Effector memory CD8-positive, alpha-beta T cell (primary cell): ENCODE measurements around the gene APP.

ENCODE experiments used
- ATAC-seq: fragments of 150-1000 bp; cut with Tn5 transposase; replicated peaks from 2 replicates; pipeline ENCODE4 v1.10.0; 2021; ENCODE audit warnings: mild to moderate bottlenecking, moderate library complexity
- DNase-seq, 3 experiments: peaks; one replicate each; pipeline ENCODE4 v3.0.0; 2021
- H3K27ac Mint-ChIP-seq, 2 donors: one replicate each; pipeline ENCODE4 v1.8.0; 2022; ENCODE audit warnings: mild to moderate bottlenecking in 2 of 2, mixed read lengths in 2 of 2, moderate library complexity in 2 of 2
- H3K27me3 Mint-ChIP-seq, 2 donors: one replicate each; pipeline ENCODE4 v1.8.0; 2022; ENCODE audit warnings: mixed read lengths in 2 of 2
- H3K36me3 Mint-ChIP-seq: one replicate; pipeline ENCODE4 v1.8.0; 2022; ENCODE audit warnings: mild to moderate bottlenecking, moderate library complexity, mixed read lengths; ENCODE audit not compliant: insufficient read depth
- H3K4me1 Mint-ChIP-seq, 2 donors: one replicate each; pipeline ENCODE4 v1.8.0; 2022; ENCODE audit warnings: low read depth in 2 of 2, mixed read lengths in 2 of 2
- H3K4me3 Mint-ChIP-seq, 2 donors: one replicate each; pipeline ENCODE4 v1.8.0; 2022; ENCODE audit warnings: mild to moderate bottlenecking in 2 of 2, mixed read lengths in 2 of 2, moderate library complexity in 2 of 2
- H3K9me3 Mint-ChIP-seq, 2 donors: one replicate each; pipeline ENCODE4 v1.8.0; 2022; ENCODE audit warnings: mixed read lengths in 2 of 2

The APP gene

DNA sequence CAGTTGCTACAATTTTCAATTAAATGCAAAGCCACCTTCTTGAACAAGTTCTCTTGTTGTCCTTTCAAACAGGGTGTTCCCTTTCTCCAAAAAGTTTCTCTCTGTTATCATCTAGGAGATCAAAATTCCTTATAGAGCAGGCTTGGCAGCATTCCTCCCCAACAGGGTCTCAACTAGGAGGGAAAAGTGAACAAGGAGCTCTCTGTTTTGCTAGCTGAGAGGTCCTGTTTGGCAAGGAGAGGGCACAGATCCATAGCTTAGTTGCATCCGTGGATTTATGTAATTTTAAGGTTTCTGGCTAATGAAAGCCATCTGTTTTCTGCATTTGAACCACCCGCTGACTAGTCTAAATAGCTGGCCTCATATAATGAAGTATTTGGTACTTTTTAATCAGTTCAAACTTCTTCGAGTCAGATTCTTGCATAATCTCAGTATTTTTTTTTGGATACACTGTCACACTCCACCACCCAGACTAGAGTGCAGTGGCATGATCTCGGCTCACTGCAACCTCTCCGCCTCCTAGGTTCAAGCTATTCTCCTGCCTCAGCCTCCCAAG, 54.0 kb downstream of the APP start:
- no peak for ATAC-seq

DNA sequence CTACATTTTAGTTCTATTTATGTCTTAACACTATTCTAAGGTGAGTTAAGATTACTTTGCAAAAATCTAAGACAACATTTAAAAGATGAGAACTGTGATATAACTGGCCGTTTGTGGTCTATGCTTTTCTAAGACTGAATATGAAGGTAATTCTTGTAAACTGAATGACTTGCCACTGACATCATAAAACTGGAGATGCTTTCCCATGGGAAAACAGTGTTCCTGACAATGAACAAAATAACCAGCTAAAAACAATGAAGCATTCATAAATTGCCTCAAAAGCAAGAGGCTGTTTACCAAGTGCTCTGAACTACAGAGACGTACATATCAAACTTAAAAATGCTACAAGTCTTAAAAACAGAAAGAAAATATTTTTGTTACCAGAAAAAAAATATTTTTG, 54.7 kb downstream of the APP start:
- H3K27ac Mint-ChIP-seq: no peak overlapping the region
- DNase-seq (no peak), ATAC-seq (no peak)
- no peaks in the 10 kb centered on the region for H3K4me1 Mint-ChIP-seq
- no peak overlapping the region for H3K4me3 Mint-ChIP-seq
- no peaks in the 10 kb centered on the region for H3K9me3 Mint-ChIP-seq
- no peaks in the 10 kb centered on the region for H3K36me3 Mint-ChIP-seq
- H3K27me3 Mint-ChIP-seq: no peaks in the 10 kb centered on the region

More for the DNA sequence above, 54.0 kb downstream of the APP start:
- Mint-ChIP-seq H3K27ac (no peak overlapping the region), H3K27me3 (no peaks in the 10 kb centered on the region), H3K4me3 (no peak overlapping the region), H3K36me3 (no peaks in the 10 kb centered on the region), H3K4me1 (no peaks in the 10 kb centered on the region), H3K9me3 (no peaks in the 10 kb centered on the region)
- DNase-seq: no peak

DNA sequence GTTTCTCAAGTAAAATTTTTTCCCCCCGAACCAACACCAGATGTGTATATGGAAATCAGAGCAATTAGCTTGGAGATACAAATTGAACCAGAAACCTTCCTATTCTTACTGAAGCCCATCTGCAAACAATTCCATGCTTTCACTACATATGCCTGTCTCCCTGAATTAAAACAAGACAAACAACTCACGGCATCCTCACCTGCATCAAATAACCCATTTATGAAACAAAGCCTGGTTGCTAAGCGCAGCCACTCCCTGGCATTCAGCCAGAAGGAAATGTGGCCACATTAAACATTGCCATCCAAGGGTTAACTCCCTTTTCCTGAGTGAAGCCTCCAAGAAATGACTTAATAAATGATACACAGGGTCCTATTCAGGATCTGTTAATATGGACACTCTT, 55.3 kb downstream of the APP start:
- Mint-ChIP-seq H3K4me3 (no peak overlapping the region), H3K36me3 (no peaks in the 10 kb centered on the region), H3K27me3 (no peaks in the 10 kb centered on the region), H3K9me3 (no peaks in the 10 kb centered on the region), H3K4me1 (no peaks in the 10 kb centered on the region), H3K27ac (no peak overlapping the region)
- DNase-seq (no peak), ATAC-seq (no peak)

DNA sequence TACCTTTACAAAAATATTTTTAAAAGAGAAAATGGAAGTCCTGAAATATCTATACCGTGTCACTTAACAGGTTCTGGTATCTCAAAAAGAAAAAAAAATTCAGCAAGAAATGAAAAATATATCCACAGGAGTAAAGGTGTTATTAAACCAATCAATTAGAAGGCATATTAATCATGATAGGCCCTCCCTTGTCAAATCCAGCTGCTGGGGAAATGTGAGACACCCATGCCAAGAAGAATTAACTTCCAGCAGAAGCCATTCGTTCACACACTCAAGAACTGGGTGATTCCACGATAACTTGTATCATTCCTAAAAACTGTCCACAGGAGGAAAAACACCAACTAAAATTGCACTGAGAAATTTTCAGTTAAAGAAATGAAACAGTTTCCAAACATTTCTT, 57.6 kb downstream of the APP start:
- Mint-ChIP-seq H3K4me1 (no peaks in the 10 kb centered on the region), H3K9me3 (peaks cover 0 to 2% of the 10 kb centered on the region in 2 donors), H3K4me3 (no peak overlapping the region), H3K27ac (no peak overlapping the region), H3K27me3 (no peaks in the 10 kb centered on the region), H3K36me3 (no peaks in the 10 kb centered on the region)
- DNase-seq: no peak
- ATAC-seq: no peak

DNA sequence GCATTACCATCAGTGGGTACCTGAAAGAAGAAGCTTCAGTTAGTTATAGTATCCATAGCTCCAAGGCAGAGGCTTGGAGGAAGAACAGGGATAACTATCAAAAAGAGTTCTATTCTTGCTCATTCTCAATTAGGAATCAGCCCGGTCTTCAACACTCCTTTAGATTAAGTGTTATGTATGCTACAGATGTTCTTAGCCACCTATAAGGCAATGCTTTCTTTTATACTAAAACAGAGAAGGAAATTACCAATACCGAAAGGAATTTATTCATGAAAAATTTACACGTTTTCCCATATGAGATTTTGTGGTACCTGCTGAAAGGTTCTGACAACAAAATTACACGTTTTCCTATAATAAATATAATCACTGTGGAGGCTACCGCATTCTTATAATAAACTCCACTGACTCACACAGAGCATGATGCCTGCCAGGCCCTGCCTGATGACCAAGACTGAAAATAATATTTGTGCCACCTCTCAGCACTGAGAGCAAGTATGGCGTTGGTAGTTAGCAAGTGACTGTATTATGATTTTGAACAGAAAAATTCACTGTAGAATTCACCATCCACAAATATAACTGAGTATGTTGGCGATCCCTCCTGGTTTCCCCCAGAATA, 58.3 kb downstream of the APP start:
- Mint-ChIP-seq H3K9me3 (peaks cover 0 to 5% of the 10 kb centered on the region in 2 donors), H3K27ac (no peak overlapping the region), H3K36me3 (no peaks in the 10 kb centered on the region), H3K4me3 (no peak overlapping the region), H3K27me3 (no peaks in the 10 kb centered on the region), H3K4me1 (no peaks in the 10 kb centered on the region)
- DNase-seq: no peak
- no peak for ATAC-seq

DNA sequence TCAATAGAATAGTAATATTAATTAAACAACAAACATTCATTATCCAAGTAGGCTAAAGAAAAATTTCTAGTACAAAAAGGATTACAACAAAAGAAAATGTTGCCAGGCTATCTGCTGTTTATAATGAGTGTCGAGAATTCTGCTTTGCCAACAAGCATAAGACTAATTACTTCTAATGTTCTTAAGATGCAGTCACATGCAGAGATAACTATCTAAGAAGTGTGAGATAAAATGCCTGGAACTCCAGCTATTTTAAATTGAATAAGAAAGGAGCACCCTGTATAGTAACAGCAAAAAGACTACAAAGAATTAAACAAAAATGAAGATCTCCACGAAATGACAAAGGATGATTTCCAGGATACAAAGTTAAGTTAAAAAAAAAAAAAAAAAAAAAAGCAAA, 59.9 kb downstream of the APP start:
- H3K27me3 Mint-ChIP-seq: no peaks in the 10 kb centered on the region
- no peak overlapping the region for H3K4me3 Mint-ChIP-seq
- no peak for DNase-seq
- ATAC-seq: no peak
- H3K4me1 Mint-ChIP-seq: no peaks in the 10 kb centered on the region
- H3K36me3 Mint-ChIP-seq: no peaks in the 10 kb centered on the region
- peaks cover 0 to 5% of the 10 kb centered on the region in 2 donors for H3K9me3 Mint-ChIP-seq
- no peak overlapping the region for H3K27ac Mint-ChIP-seq

DNA sequence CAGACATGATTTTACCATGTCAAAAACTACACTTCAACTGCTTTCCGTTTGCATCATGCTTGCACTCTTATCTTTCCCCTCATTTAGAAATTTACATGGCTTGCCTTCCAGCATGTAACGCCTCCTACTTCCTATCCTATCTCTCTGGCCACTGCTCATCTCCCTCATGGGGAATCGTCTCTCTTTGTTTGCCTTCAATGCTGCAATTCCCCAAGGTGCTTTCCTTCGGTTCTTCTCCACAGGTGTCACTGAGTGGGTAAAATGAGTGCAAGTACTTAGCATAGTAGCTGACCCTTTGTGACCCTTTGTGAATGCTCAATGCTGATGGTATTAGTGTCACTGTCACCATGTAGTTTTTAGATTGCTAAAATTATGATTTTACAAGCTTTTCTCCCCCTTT, 63.1 kb downstream of the APP start:
- no peak for ATAC-seq
- Mint-ChIP-seq H3K9me3 (peaks cover 0 to 9% of the 10 kb centered on the region in 2 donors), H3K36me3 (no peaks in the 10 kb centered on the region), H3K27me3 (no peaks in the 10 kb centered on the region), H3K27ac (no peak overlapping the region), H3K4me3 (no peak overlapping the region), H3K4me1 (no peaks in the 10 kb centered on the region)
- no peak for DNase-seq

DNA sequence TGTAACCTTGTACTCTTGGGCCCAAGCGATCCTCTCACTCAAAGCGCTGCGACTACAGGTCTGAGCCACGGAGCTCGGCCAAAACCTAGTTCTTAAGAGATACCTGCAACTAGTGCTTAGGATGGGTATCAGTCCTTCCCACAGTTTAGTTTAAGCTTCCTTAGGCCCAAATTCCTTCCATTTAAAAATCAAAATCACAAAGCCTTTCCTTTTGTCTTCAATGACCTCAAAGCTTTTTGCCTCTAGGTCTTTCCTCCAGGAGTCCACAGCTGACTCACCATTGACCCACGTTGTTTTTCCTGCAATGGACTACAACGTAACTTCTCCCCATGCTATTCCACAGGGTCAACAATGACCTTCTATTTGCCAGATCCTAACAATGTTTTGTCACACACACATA, 64.0 kb downstream of the APP start:
- H3K27ac Mint-ChIP-seq: no peak overlapping the region
- peaks cover 0 to 9% of the 10 kb centered on the region in 2 donors for H3K9me3 Mint-ChIP-seq
- H3K36me3 Mint-ChIP-seq: no peaks in the 10 kb centered on the region
- no peaks in the 10 kb centered on the region for H3K4me1 Mint-ChIP-seq
- DNase-seq (no peak), ATAC-seq (no peak)
- no peak overlapping the region for H3K4me3 Mint-ChIP-seq
- no peaks in the 10 kb centered on the region for H3K27me3 Mint-ChIP-seq

DNA sequence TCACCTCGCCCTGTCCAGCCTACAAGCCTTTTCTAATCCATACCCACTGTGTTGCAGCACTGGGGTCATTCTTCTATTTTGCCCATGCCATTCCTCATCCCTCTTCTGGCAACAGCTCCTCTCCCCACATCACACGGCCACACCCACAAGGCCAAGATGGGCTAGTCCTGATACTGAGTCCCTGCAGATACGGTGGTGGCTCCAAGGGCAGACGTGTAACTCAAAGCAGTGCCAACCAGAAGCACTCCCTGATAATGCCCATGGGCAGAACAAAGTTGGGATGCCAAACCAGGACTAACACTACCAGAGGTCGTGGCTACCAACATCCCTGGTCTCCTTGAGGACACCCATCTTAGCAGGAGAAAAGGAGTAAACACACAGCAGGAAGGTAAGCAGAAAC, 64.8 kb downstream of the APP start:
- H3K9me3 Mint-ChIP-seq: peaks cover 0 to 9% of the 10 kb centered on the region in 2 donors
- no peak overlapping the region for H3K27ac Mint-ChIP-seq
- no peak for ATAC-seq
- no peaks in the 10 kb centered on the region for H3K36me3 Mint-ChIP-seq
- DNase-seq: no peak
- no peak overlapping the region for H3K4me3 Mint-ChIP-seq
- H3K27me3 Mint-ChIP-seq: no peaks in the 10 kb centered on the region
- H3K4me1 Mint-ChIP-seq: no peaks in the 10 kb centered on the region

DNA sequence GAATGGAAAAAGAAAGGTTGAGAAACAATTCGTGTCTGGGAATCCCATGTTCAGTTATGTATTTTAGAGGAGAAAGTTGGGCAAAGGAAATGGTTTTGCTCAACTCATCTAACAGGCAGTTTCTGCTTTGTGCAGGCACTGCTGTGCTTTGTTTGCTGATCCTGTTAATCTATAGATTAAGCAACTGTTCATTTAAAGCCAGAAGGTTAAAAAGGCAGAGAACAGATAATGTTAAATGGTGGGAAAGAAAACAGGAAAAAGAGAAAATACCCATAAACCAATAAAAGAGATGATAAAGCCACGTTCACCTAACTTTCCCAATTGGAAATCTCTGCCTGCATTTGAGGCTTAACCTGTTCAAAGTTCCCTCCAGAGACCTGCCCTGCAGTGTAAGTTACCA, 70.0 kb downstream of the APP start:
- H3K27me3 Mint-ChIP-seq: no peaks in the 10 kb centered on the region
- DNase-seq: no peak
- H3K36me3 Mint-ChIP-seq: no peaks in the 10 kb centered on the region

DNA sequence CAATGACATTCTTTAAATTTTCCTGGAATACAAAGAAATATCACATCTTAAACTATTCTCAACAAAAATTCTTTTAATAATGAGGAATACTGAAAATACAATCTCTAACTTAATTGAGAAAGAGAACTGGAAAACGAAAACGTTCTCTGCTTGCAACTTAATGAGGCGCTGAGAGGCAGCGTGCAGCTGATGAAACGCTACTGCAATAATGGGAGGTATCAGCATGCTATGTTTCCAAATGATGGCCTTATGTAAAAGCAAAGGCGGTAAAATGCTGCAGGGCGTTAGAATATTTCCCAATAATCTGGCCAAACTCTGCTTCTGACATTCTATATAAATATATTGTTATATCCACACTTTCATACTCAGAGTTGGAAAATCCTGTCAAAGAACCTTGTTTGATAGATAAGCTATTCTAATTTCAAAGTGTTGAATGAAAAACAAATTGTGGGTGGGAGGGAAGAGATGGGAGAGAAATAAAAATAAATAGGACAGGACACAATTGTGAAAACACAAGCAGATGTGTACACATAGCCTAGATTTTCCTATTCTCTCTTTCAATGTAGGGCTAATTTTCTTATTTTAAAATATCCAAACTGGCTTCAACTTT, 70.9 kb downstream of the APP start:
- Mint-ChIP-seq H3K27me3 (no peaks in the 10 kb centered on the region), H3K4me1 (no peaks in the 10 kb centered on the region), H3K9me3 (peaks cover 0 to 7% of the 10 kb centered on the region in 2 donors), H3K27ac (no peak overlapping the region), H3K36me3 (no peaks in the 10 kb centered on the region), H3K4me3 (no peak overlapping the region)
- DNase-seq (no peak), ATAC-seq (no peak)

More for the DNA sequence above, 70.0 kb downstream of the APP start:
- H3K4me3 Mint-ChIP-seq: no peak overlapping the region
- no peak overlapping the region for H3K27ac Mint-ChIP-seq
- peaks cover 0 to 7% of the 10 kb centered on the region in 2 donors for H3K9me3 Mint-ChIP-seq
- ATAC-seq: no peak
- H3K4me1 Mint-ChIP-seq: no peaks in the 10 kb centered on the region

DNA sequence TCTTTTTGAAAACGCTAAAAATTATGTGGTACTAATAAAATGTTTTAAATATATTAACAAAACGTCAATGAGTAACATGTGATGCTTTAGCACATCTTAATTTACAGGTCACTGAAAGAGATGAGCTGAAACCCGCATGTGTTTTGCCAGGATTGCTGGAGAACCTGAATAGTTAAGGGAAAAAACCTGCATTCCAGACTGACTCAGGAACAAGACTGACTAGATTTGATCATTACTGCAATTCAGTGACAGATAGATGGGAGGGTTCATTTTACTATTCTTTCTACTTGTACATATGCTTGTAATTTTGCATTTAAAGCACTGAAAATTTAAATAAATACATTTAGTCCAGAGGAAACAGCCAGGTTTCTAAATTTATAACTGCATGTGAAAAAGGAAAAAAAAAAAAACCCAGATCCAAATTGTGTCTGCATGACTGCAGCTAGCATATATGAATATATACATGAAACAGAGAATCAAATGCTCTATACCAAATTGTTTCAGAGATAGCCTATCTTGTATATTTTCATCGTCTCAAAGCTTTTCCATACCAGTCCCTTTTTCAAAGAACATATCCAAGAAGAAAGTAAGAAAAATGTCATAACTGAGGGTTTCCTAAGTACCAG, 71.7 kb downstream of the APP start:
- ATAC-seq: no peak
- no peaks in the 10 kb centered on the region for H3K27me3 Mint-ChIP-seq
- H3K36me3 Mint-ChIP-seq: no peaks in the 10 kb centered on the region
- H3K9me3 Mint-ChIP-seq: peaks cover 0 to 3% of the 10 kb centered on the region in 2 donors
- H3K4me3 Mint-ChIP-seq: no peak overlapping the region
- no peak for DNase-seq
- H3K27ac Mint-ChIP-seq: no peak overlapping the region
- H3K4me1 Mint-ChIP-seq: no peaks in the 10 kb centered on the region

DNA sequence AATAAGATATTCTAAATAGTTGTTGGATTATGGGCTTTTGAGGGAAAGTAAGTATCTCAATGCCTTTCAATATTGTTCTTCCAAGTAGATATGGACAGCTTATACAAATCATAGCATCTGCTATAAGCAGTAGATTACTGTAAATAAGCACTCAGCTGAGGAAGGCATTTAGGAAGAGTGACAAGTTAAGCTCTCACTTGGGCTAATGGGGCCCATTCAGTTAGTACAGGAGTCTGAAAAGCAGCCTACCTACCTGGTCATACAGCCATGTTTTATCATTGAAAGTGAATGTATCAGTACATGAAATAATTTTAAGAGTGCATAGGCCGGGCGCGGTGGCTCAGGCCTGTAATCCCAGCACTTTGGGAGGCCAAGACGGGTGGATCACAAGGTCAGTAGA, 73.1 kb downstream of the APP start:
- peaks cover 0 to 3% of the 10 kb centered on the region in 2 donors for H3K9me3 Mint-ChIP-seq
- no peak overlapping the region for H3K27ac Mint-ChIP-seq
- no peaks in the 10 kb centered on the region for H3K36me3 Mint-ChIP-seq
- H3K27me3 Mint-ChIP-seq: no peaks in the 10 kb centered on the region
- DNase-seq: no peak
- H3K4me3 Mint-ChIP-seq: no peak overlapping the region
- no peak for ATAC-seq
- H3K4me1 Mint-ChIP-seq: no peaks in the 10 kb centered on the region
